ENCODE measurements around the gene GFRA4.
"Not testable (repeated sequence)": the region's sequence is repeated elsewhere in the genome, so short reads cannot be mapped to it uniquely, and the experiment has no call there.

GFRA4 gene

DNA sequence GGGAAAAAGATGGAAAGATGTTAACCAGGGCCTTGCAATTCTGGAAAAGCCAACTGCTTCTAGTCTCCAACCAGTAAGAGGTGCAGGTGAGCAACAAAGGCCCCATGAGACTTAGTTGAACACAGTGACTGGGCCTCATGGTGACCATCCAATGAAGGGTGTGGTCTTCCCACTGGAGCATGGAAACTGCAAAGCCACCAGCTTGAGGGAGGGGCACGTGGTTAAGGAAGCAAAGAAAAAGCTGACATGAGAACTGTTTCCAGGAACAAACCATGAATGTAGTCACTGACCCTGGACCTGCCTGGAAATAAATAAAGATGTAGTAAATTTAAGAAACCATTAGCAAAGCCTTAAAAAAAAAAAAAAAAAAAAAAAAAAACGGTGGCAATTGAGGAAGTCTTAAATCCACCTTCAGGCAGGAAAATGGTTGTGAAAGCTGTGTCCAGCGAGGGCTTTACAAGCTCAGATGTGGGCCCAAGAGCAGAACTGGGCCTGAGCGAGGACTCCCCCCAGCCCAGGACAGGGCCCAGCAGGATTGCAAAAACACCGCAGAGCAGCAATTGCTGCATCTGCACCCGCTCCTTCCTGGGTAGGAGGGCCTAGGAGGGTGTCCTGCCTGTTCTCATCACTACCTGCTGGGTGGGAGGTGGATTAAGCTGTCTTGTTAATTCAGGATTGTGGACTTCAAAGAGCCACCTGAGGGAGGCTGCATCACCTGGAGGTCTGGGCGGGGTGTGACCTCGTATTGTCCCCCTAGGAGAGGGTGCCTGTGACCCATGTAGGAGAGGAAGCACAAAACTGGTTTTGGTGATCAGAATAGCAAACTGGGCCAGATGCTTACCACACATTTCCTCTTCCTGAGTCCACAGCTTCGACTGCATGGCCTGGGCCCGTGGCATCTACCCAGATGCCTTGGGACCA is 10.3 kb downstream of the GFRA4 start:
- DNase-seq, result no peak

- no peak for DNase-seq
Measured at GRCh38 chr20:3652221-3652620, 11.0 kb downstream of the GFRA4 start.

DNA sequence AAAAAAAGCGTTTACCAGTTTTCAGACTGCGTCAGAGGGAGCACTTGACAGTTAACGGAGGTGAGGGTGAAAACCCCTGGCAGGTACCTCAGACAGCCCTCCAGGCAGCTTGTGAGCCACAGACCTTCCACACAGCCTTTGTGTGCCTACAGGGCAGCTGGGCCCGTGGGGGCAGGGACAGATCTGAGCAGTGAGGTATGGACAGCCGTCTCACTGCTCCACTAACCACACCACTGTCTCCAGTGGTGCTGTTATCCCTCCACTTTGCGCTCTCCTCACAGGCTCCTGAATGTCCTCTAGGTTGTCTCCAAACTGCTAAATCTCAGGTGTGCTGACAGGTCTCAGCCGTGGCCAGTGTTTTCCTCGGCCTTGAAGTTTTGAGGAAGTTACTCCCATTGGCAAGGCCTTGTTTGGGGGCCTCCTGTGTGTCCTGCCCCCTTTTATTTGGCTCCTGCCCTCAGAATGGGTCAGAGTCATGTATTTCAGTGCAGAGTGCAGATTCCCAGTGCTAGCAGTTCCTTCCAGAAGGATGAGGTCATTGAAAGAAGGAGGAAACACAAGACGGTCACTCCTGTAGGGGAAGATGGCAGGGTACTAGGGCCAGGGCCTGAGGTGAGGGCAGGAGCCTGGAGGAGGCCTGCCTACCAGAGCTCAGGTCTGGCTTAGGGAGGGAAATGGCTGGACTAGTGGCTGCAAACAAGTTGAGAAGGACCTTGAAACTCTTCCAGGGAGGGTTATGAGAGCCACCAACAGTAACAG is 11.8 kb downstream of the GFRA4 start:
- peak; percentile 5 for DNase-seq

DNA sequence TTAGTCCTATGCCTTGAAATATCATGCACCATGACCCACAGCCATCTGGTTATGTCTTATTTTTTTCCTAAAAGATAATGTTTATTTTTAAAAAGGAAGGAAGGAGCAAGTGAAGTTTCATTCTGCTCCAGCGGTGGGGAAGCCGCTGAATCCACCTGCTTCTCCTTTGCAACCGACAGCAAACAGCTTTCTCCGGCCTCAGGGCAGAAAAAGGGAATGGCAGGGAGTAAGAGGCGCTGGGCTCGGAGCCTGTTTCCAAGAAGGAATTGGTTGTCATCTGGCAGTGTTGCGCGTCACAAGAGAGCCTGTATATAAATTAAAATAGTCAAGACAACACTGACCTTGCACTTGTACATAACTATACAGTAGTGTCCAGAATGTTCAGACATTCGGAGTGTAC is 14.2 kb downstream of the GFRA4 start:
- no peak for DNase-seq

- DNase-seq, result no peak
Measured at GRCh38 chr20:3647473-3647872, 15.7 kb downstream of the GFRA4 start.

DNA sequence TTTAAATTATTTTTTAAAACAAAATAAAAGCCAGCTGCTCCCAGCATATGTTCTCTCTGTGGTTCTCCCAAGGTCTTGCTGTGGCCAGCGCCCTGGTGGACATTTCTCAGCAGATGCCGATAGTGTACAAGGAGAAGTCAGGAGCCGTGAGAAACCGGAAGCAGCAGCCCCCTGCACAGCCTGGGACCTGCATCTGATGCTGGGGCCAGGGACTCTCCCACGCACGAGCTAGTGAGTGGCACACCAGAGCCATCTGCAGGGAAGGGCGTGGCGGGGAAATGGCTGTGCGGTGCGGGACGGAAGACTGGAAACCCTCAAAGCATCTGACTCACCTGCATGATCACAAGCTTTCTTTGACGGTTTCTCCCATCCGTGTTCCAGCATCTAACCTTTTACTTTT is 16.5 kb downstream of the GFRA4 start:
- DNase-seq, result no peak

GRCh38 chr20:3646067-3646440 is 17.1 kb downstream of the GFRA4 start:
- DNase-seq, result no peak

DNA sequence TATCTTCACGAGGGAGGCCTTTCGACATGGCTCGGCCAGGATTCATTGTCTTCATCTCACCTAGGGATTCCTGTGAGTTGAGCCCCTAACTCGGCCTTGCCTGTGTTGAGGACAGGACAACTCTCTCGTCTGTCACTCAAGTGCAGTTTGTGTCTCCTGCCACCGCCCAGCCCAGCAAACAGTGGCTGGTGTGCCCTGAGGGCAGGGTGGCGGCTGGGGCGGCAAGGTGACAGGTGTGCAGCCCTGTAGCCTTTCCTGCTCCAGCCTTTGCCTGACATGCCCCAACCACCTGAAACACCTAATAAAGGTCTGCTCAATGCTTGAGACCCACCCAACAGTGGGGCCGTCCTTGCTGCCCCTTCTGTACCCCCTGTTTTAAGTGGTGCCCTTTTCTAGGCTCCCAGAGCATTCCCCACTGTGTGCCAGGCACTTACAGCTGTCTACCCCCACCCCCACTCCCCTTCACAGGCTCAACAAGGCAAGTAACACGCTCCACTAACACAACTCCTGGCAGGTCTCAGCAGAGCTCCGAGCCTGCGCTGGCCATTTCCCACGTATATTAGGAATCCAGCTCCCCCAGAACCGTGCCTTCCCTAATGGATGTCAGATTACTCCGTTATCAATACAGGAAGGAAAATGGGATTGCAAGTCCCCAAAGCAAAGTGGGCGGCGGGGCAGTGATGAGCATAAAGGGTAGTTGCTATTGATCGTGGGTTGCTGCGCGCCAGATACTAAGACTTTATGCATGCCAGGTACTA is 17.7 kb downstream of the GFRA4 start:
- DNase-seq, result no peak

GRCh38 chr20:3640259-3640658 is 22.9 kb downstream of the GFRA4 start:
- no peak for DNase-seq

DNA sequence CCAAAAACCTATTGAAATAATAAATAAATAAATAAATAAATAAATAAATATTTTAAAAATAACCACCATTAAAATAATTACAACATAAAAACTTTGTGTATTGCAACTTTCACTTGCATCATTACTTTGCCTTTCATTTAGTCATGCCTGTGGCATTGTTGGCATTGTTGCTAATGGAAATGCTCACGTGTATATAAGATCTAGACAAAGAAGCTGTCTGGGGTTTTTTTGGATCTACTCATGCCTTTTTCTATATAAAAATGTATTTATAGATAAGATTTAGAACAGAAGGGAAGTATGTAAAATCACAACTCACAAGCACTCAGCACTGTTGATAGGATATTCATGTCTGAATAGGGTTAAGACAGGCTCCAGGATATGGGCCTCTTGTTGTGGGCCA is 27.9 kb downstream of the GFRA4 start:
- no peak for DNase-seq

GRCh38 chr20:3633913-3634478 is 29.2 kb downstream of the GFRA4 start:
- no peak for DNase-seq

- DNase-seq, result no peak
Measured at GRCh38 chr20:3632311-3633004, 30.7 kb downstream of the GFRA4 start.

GRCh38 chr20:3631534-3631933 is 31.7 kb downstream of the GFRA4 start:
- no peak for DNase-seq

DNA sequence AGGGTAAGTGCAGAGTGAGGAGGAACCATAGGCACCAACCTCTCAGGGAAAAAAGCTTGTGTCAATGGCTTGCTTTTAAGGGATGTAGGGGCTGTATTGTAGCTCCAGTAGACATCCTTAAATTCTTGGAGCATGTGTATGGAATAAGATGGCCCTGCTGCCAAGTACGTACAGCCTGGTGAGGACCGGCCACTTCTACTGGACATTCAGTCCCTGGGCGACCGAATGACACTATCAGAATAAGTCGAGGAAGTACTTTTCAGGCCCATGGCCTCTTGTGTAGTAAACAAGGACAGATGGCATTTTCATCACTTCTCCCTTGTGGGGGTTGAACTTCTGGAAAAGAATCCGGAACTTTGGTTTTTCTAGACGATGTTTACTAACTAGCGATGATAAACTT is 32.8 kb downstream of the GFRA4 start:
- no peak for DNase-seq

DNA sequence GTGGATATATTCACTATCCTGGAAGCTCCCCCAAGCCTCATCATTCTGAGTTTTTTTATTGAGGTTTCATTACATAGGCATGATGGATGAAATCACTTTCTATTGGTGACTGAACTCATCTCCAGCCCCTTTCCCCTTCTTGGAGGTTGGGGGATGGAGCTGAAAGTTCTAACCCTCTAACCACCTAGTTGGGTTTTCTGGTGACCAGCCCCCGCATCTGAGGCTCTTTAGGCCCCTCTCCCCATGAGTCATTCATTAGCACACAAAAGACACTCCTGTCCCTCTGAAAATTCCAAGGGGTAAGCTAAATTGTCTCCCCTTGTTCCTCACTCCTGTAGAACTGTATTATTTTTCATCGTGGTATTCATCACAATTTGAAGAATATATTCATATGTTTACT is 33.3 kb downstream of the GFRA4 start:
- DNase-seq, result no peak

DNA sequence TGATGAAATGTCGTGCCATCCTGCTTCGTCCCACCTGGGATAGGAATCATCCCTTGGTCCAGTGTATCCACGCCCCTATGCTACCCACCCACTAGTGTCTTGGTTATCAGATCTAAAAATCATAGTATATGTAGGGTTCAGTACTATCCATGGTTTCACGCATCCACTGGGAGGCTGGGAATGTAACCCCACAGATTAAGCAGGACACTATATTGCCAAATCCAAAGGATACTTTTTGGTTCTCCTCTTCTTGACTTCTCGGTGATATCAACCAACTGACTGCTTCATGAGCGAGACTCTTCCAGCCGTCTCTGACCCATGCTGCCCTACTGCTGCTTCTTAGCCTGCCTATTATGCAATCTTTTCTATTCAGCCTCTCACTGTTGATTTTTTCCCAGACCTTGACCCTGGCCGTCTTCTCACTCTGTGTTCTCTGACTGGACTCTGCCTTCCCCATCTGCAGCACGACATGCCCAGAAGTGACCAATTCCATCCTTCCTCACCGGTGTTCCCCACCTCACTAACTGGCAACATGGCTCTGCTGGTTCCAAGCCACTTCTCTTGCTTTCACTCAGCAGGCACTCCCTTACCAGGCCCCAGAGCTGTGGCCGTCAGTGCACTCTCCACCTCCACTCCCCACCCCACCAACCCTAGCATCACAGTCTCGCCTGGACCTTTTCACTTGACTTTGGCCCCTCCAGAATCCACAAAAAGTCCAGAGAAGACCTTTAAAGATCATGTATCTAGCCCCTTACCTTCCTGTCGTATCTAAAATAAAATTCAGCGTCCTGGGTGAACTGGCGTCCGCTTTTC is 34.5 kb downstream of the GFRA4 start:
- DNase-seq, result no peak

GRCh38 chr20:3627476-3627875 is 35.7 kb downstream of the GFRA4 start:
- DNase-seq, result no peak

DNA sequence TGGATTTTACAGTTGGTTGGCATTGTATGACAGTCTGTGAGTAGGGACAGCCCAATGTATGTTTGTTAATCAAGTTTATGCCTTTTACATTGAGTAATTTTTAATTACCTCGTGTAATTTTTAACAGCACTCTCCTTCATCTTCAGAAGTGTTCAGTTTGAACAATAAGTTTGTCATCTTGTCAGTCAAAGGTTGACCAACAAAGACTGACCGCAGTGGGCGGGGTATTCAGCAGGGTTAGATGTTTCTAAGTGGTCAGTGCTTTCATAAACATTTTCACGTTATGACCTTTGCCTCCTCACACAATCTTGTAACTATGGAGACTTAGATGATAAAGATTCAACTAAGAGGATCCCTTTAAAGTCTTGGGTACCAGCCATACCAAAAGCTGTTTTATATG is 40.8 kb downstream of the GFRA4 start:
- DNase-seq, result no peak

GRCh38 chr20:3621111-3621510 is 42.1 kb downstream of the GFRA4 start:
- DNase-seq, result no peak

GRCh38 chr20:3616250-3616649 is 46.9 kb downstream of the GFRA4 start:
- DNase-seq, result no peak

DNA sequence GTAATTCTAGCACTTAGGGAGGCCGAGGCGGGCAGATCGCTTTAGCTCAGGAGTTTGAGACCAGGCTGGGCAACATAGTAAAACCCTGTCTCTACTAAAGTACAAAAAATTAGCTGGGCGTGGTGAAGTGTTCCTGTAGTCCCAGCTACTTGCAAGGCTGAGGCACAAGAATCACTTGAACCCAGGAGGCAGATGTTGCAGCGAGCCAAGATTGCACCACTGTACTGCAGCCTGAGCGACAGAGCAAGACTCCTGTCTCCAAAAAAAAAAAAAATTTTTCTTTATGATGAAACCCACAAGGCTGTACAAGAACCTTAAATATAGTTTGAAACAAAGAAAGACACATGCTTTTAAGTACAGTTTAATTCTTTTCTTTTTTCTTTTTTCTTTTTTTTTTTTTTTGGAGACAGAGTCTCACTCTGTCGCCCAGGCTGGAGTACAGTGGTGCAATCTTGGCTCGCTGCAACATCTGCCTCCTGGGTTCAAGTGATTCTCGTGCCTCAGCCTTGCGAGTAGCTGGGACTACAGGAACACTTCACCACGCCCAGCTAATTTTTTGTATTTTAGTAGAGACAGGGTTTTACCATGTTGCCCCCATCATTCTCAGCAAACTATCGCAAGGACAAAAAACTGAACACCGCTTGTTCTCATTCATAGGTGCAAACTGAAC is 47.9 kb downstream of the GFRA4 start:
- not testable (repeated sequence) for DNase-seq
